Limb (tissue), 2 donors: ENCODE results near the gene EFEMP2.
A peak's percentile ranks its signal among the peaks of the same experiment; 100 is the strongest.

Experiments
- DNase-seq, 2 donors: peaks; one replicate each; pipeline ENCODE4 v3.0.0-alpha.2; 2016; ENCODE audit errors: extremely low spot score in 2 of 2

EFEMP2 gene

DNA sequence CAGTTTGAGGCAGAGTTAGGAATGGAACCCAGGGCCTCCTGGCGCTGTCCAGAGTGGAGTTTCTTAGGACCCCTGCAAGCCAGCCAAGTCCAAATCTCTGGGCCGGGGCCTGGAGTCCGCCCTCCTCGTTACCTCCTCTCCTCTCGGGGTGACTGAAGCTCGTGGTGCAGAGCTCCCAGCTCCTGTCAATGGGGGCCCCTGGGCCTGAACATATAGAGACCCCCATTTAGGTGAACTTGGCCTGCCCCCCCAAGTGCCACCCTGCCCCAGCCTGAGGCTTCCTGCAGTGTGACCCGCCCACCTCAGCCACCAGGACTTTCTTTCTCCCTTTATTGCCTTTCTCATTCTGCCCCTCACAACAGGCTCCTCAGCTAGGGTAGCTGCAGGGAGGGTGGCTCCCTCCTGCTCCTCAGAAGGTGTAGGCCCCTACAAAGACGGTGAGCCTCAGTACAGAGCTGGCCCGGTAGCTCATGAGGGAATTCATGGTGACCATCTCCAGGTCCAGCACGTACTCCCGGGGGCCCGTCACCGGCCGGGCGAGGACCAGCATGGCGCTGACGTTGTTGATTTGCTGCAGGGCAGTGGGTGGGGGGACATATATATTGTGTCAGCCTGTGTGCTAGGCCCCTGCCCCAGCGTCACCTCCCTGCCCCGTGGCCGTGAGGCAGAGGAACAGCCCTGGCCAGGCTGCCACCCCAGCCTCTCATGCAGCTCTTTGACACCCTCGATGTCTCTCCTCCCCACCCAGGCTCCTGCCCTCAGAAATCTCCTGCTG lies 5.9 kb downstream of the EFEMP2 start:
- peak in 1 of 2 donors; percentile 30 for DNase-seq

DNA sequence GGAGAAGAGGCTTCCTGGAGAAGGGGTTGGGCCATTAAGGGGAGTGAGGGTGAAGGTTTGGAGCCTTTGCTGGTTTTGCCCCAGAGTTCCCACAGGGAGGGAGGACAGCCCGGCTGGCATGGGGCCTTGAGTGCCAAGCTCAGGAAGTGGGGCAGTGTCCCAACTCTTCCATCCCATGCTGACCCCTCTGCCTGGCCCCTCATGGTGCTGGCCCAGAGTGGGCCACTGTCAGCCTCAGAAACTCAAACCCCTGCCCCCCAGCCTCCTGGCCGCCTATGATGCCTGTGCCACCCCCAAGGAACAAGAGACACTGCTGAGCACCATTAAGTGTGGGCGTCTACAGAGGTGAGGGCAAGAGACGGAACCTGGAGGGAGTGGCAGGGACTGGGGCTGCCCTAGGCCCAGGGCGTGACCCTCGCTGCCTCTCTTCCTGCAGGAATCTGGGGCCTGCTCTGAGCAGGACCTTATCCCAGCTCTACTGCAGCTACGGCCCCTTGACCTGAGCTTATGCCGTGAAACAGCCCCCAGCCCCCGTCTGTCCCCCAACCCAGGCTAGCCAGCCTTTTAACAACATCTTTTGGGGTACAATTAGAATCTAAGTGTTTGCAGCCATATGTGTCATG lies 6.9 kb downstream of the EFEMP2 start:
- peak in 1 of 2 donors; percentile 27 for DNase-seq

DNA sequence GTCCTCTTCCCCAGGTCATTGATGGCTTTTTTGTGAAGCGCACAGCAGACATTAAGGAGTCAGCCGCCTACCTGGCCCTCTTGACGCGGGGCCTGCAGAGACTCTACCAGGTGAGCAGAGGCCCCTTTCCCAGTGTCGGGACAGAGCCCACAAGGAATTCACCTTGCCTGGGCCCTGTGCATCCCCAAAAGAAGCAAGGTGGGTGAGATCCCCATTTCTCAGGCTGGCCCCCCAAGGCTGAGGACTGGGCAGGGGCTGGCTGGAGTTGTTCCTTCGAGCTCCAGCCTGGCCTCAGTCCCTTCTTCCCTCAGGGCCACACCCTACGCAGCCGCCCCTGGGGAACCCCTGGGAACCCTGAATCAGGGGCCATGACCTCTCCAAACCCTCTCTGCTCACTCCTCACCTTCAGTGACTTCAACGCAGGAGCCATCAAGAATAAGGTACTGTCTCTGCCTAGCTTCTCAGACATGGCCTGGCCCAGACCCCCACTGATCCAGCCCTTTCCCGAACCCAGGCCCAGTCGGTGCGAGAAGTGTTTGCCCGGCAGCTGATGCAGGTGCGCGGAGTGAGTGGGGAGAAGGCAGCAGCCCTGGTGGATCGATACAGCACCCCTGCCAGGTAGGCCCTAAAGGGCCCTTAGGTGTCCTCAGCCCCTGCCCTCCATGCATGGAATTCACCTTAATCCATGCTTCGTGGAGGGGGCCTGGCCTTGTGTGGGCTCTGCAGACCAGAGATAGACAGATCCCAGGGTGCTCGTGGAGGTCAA lies 7.7 kb downstream of the EFEMP2 start:
- peak in 1 of 2 donors; percentile 30 for DNase-seq

DNA sequence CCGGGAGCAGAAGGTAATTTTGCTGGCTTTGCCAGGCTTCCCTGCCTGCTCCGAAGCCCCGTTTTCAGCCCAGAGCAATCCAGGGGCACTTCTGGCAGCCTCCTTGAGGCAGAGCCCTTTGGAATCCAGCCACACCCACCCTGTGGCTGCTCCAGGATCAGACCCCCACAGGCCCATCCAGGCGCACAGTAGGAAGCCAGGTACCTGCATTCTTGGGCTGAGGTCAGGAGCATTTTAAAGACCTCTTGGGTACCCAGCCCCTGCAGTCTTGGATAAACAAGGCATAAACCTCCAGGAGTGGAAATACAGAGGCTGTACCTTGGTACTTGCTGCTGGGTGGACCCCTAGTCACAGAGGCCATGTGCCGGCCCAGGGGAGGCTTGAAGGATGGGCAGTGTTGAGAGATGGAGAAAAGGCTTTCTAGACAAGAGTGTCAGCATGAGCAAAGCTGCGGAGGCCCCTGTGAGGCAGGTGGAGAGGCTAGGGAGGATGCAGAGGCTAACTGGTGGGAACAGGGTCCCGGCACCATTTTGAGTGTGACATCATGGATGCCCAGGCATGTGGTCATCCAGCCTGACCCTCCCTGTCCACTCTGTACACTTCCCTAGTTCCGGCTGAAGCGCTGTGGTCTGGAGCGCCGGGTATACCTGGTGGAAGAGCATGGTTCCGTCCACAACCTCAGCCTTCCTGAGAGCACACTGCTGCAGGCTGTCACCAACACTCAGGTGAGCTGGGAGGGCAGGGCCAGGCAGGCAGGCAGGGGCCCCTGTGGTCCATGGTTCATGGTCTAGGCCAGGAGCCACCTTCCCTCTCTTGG lies 8.5 kb downstream of the EFEMP2 start:
- peak in 1 of 2 donors; percentile 19 for DNase-seq

DNA sequence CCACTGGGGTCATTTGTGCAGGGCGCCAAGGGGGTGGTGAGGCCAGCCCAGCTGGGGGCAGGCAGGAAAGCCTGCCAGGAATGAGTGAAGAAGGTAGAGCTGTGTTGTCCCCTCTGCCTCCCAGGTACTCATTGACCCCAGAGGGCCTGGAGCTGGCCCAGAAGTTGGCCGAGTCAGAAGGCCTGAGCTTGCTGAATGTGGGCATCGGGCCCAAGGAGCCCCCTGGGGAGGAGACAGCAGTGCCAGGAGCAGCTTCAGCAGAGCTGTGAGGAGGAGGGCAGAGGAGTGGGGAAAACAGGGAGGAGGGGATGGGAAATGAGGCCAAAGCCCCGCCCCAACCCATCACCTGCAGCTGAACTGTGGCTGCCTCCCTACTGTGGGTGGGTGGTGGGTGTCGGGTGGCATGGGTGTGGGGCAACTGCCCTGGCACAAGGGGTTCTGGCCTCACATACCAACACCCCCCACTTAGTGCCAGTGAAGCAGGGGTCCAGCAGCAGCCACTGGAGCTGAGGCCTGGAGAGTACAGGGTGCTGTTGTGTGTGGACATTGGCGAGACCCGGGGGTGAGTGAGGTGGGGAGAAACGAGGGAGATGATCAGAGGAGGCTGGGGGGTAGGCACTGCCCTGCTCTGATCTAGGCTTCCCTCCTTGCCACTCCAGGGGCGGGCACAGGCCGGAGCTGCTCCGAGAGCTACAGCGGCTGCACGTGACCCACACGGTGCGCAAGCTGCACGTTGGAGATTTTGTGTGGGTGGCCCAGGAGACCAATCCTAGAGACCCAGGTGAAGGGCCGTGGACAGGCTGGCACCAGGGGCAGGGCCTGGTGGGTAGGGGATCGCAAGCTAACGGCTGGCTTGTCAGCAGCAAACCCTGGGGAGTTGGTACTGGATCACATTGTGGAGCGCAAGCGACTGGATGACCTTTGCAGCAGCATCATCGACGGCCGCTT lies 9.4 kb downstream of the EFEMP2 start:
- DNase-seq: peak in 1 of 2 donors; percentile 44

DNA sequence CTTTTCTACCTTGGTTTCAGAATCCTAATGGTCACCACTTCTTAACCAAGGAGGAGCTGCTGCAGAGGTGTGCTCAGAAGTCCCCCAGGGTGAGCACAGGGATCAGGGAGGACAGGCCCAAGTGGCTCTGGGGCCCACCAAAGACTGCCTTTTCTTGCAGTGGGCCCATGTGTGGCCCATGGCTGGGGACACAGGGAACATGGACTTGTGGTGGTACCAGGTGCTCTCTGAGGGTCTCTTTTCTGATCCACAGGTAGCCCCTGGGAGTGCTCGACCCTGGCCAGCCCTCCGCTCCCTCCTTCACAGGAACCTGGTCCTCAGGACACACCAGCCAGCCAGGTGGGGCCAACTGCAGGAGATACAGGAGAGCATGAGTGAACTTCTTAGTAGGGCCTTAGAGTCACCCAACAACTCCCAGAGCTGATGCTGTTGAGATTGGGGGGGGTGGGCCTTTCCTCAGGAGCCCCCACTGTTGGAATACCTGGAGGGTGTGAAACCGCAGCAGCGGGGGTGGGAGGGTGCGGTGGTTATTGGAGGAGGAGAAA lies 10.3 kb downstream of the EFEMP2 start:
- peak in 1 of 2 donors; percentile 32 for DNase-seq

DNA sequence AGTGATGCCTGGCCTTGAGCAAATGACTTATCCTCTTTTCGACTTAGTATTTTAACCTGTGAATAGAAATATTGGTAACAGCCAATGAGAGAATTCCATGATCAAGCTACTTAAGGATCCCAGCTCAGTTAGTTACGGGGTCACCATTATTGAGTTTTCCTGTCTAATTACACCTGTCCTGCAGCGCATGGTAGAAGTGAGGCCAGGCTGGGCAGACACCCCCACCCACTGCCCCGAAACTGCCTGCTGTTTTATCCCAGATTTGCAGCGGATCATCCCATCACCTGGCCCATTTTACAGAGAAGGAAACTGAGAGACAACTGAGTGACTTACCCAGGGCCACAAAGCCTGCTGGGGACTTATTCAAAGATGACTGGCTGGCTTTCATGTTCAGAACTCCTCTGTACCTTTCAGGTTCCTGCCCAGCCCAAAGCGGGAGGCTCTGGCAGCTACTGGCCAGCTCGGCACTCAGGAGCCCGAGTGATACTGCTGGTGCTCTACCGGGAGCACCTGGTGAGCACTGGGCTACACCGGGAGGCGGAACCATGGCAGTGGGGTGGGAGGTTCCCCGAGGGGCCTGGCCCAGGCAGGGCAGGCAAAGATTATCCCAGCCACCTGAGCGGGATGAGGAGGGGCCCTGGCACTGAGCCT lies 10.9 kb downstream of the EFEMP2 start:
- DNase-seq: no peak

DNA sequence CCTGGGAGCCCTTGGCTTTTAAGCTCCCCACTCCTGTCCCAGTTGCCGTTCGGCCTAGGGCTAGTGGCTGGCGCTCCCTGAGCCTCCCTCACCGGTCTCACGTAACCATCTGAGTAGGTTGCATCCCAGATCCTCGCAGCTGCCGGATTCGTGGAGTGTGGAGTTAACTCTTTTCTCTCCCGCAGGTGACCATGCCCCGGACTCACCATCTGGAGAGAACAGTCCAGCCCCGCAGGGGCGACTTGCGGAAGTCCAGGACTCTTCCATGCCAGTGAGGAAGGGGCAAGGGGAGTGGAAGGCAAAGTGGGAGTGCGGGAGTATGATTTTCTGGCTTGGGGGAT lies 11.5 kb downstream of the EFEMP2 start:
- DNase-seq: no peak

DNA sequence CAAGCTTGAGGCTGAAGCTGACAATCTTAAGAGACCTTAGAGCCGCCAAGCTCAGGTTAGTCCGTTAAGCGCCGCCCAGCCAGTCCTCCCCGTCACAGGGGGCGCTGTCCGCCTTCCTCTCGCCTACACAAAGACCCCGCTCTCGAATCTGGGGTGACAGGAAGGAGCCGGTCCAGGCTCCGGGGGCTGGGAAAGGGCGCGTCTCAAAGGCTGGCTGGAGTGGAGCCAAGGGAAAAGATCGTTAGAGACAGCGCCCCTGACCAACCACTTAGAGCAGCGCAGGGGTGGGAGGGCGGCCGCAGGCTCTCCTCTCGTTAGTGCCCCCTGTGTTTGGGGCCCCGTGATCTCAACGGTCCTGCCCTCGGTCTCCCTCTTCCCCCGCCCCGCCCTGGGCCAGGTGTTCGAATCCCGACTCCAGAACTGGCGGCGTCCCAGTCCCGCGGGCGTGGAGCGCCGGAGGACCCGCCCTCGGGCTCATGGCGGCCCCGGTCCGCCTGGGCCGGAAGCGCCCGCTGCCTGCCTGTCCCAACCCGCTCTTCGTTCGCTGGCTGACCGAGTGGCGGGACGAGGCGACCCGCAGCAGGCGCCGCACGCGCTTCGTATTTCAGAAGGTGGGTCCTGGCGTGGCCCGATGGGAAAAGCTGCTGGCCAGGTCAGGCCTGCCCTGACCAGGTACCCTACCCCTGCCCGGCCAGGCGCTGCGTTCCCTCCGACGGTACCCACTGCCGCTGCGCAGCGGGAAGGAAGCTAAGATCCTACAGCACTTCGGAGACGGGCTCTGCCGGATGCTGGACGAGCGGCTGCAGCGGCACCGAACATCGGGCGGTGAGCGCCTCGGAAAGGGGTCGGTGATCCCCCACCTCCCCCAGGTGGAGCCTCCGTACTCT lies 12.1 kb downstream of the EFEMP2 start, which contains the start of gene MUS81:
TSS of gene MUS81 (plus strand) at position 156 of the 887 bp plus-strand sequence. CDS start at position 477, 321 bp downstream.
- peak; percentile 96 to 99 for DNase-seq

DNA sequence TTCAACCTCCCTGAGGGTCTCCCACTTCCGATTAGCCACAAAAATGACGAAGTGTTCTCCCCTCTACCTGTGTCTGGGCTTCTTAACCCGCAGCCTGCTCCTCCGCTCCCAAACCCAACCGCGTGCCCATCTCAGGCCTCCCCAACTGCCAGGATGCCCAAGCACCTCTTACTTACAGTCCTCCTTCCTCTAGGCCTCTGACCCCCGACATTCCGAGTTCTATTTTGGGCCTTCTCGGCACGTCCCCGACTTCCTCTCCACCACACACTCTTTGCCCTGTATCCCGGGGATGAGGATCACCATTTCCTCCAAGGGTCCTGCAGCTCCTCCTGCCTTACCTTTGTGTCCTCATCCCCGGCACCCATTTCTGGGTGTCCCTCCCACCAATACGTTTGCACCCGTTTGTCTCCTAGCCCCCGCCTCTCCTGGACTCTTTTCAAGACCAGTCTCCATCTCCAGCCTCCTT lies 12.8 kb downstream of the EFEMP2 start:
- DNase-seq: peak in 1 of 2 donors; percentile 22

DNA sequence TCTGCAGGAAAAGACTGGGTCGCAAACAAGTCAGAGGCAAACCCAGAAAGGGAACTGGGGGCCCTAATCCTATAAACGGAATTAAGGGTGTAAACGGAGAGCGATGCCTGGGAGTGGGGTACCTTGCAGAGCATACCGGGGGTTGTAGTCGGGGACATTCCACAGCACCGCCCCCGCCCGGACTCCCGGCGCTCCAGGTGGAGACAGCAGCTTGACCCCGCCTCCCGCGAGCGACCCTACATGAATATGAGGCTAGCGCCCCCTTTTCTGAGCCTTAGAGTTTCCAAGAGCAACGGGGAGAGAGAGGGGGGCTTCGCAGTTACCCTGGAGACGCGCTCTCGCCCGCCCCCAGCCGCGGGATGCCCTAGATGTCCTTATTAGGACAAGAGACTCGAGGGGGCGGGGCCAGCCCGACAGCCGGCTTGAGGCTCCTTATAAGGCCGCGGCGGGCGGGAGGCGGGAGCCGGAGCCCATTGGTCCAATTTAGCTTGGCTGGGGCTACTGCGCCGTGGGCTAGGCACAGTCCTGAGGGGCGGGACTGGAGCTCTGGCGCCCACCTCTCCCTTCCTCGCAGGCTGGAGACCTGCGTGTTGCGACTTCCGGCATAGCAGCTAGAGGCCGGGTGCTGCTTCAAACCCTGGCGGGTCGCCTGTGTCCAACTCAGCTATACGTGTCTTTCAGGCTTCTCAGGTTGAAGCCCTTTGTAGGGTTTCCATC lies 13.3 kb downstream of the EFEMP2 start:
- peak; percentile 98 to 99 for DNase-seq

DNA sequence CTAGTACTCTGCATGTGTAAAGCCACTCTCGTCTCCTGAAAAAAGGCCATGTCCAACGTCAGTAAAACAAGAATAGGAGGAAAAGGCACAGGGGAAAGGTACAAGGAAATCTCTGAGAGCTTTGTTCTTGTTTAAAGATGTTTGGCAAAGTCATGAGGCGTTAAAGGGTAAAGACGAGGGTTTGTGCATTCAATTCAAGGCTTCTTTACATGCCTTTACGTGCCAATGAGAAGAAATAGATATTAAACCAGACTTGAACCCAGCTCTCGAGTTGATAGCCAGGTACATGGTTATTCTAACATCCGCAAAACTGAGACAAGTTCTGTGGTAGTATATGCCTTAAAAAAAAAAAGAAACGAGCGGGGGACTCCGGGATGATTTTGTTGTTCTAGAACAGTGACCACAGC lies 13.9 kb downstream of the EFEMP2 start:
- DNase-seq: peak in 1 of 2 donors; percentile 23

DNA sequence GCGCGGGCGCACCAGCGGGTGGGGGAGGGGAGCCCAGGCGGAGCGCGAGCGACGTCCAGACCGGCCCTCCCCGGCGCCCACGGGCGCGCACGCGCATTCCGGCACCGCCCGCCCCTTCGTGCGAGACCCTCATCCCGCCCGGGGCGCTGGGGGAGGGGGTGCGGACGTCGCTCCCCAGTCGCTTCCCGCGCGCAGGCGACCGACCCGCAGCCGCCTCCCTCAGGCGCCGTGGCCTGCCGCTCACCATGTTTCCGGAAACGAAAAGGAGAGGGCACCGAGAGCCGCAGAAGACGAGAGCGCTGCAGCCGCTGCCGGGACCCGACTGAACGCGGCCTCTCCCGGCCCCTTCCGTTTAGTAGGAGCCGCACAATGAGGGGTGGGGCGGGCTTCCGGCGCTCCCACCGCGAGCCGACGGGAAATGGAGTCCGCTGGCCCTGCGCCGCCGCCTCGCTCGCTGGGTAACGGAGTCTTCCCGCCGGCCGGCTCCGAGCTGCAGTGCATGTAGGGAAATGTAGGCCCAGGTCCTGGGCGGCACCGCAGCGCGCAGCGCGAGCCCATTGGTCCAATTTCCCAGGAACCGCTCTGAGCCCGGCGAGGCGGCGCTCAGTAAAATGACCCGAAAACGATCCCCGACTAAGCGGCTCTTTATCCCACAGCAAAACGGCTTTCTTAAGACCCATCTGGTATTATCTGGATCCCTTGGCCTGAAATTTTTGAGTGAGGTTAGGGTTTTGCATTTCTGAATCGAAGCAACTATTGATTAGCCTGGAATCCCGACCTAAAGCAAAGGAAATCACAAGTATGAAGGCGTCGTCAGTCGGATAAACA lies 14.5 kb downstream of the EFEMP2 start, which contains the start of gene CFL1:
TSS of gene CFL1 (minus strand) at position 328 of the 828 bp plus-strand sequence. CDS start at position 247, 81 bp downstream.
- peak; percentile 99 for DNase-seq

DNA sequence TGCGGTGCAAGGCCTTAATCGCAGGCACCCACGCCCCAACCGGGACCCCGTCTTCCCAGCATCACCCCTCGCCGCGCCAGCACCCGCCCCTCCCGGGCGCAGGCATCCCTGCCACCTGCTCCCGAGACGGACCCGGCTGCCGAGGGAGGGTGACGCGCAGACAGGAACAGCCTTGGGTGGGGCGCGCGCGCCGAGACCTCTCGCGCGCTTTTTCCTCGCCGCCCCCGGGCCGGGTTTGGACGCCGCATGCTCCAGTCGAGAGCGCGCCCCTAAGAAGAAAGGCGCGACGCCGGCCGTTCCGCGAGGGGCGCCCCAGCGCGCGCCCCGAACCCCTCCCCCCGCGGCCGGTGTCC lies 15.1 kb downstream of the EFEMP2 start:
- DNase-seq: no peak

DNA sequence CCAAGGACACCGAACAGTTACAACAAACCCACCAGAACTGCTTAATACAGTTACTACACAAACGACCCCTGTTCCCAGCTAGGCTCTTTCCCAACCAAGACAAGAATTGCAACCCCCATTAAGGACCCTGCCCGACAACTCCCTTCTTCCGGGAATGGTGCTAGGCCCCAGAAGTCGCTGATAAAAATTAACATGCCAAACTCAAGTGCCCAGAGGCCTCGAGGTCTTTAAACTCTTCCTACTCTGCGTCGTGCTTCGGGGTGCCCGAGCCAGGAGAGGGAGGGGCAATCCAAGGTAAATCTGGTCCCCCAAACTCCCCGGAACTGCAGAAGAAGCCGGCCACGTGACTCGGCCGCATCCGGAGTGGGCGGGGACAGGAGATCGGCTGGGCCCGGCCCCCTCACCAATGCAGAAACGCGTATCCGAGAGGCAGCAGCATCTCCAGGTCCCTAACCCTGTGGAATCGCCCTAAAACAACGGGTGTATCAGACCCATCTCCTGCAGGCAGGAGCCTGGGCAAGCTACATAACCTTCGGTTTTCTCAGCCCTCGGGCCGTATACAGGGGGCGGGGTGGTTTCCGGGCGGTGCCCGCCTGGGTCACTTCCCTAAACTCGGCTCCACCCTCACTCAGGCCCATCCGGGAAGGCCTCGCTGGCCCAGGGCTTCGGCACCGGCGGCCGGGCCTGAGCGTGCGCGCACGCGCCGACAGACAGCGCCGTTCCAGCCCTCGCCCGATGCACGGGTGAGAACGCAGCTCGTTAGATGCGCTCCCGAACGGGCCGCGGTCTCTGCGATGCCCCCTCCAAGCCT lies 15.7 kb downstream of the EFEMP2 start:
- peak; percentile 63 to 80 for DNase-seq

DNA sequence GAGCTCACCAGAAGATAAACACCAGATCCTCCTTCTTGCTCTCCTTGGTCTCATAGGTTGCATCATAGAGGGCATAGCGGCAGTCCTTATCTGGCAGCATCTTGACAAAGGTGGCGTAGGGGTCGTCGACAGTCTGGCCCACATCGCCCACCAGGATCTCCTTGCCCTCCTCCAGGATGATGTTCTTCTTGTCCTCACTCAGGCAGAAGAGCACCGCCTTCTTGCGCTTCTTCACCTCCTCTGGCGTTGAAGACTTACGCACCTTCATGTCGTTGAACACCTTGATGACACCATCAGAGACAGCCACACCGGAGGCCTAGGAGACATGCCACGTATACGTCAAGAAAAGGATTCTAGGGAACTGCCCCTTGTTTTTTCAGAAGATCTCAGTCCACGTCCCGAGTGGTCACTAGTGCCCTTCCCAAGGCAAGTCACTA lies 16.7 kb downstream of the EFEMP2 start:
- no peak for DNase-seq
